Measurements from ENCODE around the gene RTP2.

RTP2 gene

DNA sequence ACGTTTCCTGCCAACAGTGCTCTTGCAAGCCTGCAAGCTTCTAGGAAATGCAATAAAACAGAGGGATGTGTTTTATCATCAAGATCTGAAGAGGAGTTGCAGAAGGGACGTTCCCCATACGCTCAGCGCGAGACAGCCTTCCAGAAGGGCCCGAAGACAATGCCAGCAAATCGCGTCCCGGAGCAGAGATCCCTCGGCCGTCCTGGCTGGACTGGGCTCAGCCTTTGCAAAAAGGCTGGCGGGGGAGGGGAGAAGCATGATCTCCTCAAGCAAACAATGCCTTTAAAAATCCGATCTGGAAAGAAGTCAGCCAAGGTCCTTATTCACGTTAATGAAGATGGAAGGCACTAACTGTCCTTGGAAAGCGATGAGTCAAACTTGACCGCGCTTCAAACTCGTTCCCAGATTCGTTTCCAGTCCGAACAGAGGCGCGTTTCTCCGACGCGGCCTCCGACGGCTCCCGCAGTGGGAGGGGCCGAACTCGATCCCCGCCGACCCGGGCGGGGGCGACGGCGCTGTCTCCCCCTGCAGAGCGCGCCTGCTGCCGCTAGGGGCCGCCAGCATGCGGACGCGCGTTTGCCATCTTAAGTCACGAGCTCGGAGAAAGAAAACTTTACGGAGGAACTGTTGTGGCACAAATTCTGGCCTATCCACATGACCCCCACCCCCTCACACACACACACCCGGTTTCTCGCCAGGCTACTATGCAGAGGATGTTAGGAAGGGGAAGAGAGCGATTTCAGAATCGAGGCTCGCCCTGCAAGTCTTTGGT is 37.4 kb upstream of the RTP2 start:
- TF ChIP-seq, protein P1, sequence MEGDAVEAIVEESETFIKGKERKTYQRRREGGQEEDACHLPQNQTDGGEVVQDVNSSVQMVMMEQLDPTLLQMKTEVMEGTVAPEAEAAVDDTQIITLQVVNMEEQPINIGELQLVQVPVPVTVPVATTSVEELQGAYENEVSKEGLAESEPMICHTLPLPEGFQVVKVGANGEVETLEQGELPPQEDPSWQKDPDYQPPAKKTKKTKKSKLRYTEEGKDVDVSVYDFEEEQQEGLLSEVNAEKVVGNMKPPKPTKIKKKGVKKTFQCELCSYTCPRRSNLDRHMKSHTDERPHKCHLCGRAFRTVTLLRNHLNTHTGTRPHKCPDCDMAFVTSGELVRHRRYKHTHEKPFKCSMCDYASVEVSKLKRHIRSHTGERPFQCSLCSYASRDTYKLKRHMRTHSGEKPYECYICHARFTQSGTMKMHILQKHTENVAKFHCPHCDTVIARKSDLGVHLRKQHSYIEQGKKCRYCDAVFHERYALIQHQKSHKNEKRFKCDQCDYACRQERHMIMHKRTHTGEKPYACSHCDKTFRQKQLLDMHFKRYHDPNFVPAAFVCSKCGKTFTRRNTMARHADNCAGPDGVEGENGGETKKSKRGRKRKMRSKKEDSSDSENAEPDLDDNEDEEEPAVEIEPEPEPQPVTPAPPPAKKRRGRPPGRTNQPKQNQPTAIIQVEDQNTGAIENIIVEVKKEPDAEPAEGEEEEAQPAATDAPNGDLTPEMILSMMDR (IDR thresholded peaks at IDR 0.05; ENCODE audit: insufficient read depth, low read length, missing control alignments): peak; percentile 95
- H3K4me3 ChIP-seq (ENCODE audit: low read depth, low read length): peak overlapping the region; percentile 94
- CTCF ChIA-PET: interaction anchor here (0.6 to 9.8 kb wide), 202 partner anchors 7 to 1495 kb away, joined by 3 to 322 read pairs (median 4); partner anchors contain the start of gene LPP
- peak; percentile 63 for DNase-seq (ENCODE audit: low read depth, low spot score)
- POLR2A ChIA-PET: interaction anchor here (0.8 to 1.8 kb wide), 7 partner anchors 44 to 1215 kb away, joined by 3 to 9 read pairs (median 5); no protein-coding TSS in a partner anchor

DNA sequence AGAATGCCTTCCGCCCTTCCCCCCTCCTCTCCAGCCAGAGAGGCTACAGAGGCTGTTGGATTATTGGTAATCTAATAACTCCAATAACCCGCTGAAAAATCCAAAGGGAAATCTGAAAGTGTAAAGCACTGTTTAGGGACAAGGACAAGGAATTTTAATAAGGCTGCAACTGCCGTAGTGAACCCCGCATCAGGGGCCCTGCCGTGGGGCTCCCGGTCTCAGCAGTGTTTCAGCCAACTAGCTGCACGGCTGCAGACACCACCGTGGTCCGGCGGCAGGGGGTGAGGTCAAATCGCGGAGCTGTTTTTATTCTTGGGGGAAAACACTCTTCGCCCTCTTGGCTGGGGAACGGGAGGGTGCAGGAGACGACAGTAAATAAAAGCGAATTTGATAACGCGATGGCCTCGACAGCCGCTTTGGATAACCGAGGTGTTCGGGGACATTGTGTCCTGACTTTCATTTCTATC is 36.8 kb upstream of the RTP2 start:
- POLR2A ChIA-PET: interaction anchor here (1.1 to 1.8 kb wide), 2 partner anchors 414 to 524 kb away, joined by 3 to 7 read pairs; no protein-coding TSS in a partner anchor
- DNase-seq (ENCODE audit: low read depth, low spot score): no peak
- CTCF ChIA-PET: interaction anchor here (0.8 to 9.8 kb wide), 64 partner anchors 8 to 1496 kb away, joined by 3 to 322 read pairs (median 5); partner anchors contain the start of gene LPP
- peak overlapping the region; percentile 94 for H3K4me3 ChIP-seq (ENCODE audit: low read depth, low read length)
- TF ChIP-seq, protein P1 (IDR thresholded peaks at IDR 0.05; ENCODE audit: insufficient read depth, low read length, missing control alignments): no peak

DNA sequence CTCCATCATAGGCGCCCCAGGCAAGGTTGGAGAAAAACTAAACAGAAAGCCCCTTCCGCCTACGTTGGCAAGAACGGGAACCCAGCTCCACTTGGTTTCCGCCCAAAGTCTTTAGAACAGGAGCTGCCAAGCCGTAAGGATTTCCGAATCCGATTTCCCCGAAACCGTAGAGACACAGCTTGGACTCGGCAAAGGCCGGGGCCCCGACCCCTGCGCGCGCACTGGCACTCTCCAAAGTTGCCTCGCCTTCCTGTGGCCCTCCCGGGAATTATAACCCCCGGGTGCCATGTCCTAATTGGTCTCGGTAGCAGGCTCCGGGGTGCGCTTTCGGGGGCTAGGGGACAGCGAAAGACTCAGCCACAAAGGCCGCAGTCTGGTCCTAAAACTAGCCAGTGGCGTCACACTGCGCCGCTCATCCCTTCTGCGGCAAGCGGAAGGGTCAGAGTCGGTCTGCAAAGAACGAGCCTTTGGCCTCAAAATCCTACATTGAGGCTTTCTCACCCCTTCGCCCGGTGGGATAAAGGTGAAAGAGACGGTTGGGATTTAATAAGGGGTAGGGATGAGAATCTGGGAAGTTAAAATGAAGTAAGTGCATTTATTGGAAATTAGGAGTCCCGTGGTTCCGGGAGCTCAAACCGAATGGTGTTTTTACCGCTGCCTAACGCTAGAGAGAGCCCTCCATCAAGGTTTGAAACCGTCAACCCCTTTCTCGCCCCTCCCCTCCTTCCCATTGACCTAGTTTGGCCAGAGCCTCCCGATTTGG is 36.2 kb upstream of the RTP2 start:
- CTCF ChIA-PET: interaction anchor here (0.6 to 9.8 kb wide), 54 partner anchors 8 to 1496 kb away, joined by 3 to 322 read pairs (median 4); partner anchors contain the start of gene LPP
- peak overlapping the region; percentile 94 for H3K4me3 ChIP-seq (ENCODE audit: low read depth, low read length)
- TF ChIP-seq, protein P1 (IDR thresholded peaks at IDR 0.05; ENCODE audit: insufficient read depth, low read length, missing control alignments): peak; percentile 76
- POLR2A ChIA-PET: interaction anchor here (1.1 to 1.8 kb wide), 2 partner anchors 415 to 524 kb away, joined by 3 to 7 read pairs; no protein-coding TSS in a partner anchor
- no peak for DNase-seq (ENCODE audit: low read depth, low spot score)

DNA sequence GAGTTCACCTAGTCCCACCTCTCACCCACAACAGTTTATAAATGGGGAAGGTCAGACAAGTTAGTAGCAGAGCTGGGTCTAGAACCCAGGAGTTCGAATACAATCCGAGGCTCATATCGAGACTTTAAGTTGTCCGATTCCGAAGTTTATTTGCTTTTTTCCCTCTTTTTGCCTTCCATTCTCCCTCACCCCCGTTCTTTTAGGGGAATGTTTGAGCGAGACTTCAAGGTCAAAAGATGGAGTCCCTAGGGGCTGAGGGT is 35.6 kb upstream of the RTP2 start:
- TF ChIP-seq, protein P1 (IDR thresholded peaks at IDR 0.05; ENCODE audit: insufficient read depth, low read length, missing control alignments): no peak
- ChIA-PET POLR2A (no interaction called here), CTCF (interaction anchor here (0.8 to 9.8 kb wide), 23 partner anchors 9 to 1497 kb away, joined by 3 to 322 read pairs (median 6); partner anchors contain the start of gene LPP)
- no peak for DNase-seq (ENCODE audit: low read depth, low spot score)
- peak overlapping the region; percentile 94 for H3K4me3 ChIP-seq (ENCODE audit: low read depth, low read length)

DNA sequence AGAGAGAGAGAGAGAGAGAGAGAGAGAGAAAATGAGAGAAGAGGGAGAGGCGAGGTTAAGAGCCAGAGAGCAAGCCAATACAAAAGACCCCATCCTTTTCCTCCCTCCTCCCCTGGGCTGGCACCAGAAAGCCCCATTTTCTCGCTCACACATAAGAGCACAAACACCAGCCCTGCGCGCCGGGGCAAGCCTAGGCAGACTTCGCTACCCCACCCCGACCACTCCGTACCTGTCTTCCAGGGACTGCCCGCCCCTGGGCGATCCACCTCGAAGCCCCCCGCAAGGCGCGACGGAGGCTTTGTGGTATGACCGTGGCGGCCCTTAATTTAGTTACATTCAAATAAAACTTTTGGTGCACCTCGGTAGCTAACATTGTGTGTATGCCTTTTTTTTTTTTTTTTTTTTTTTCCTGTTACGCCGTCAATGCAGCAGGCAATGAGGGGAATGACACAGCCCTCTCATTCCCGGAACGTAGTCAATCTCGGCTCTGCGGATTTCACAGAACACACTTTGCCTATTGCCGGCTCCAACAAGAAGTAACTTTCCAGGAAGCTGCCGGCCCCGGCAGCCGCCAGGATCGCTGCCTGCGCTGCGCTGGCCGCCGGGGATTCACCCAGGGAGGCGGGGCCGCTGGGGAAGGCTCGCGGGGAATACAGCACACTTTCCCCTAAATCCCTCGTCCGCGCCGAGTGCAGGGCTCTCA is 35.2 kb upstream of the RTP2 start:
- no peak for DNase-seq (ENCODE audit: low read depth, low spot score)
- CTCF ChIA-PET: interaction anchor here (1.1 to 9.8 kb wide), 20 partner anchors 9 to 1497 kb away, joined by 3 to 322 read pairs (median 7); partner anchors contain the start of gene LPP
- H3K4me3 ChIP-seq (ENCODE audit: low read depth, low read length): peak overlapping the region; percentile 94
- TF ChIP-seq, protein P1 (IDR thresholded peaks at IDR 0.05; ENCODE audit: insufficient read depth, low read length, missing control alignments): no peak
- POLR2A ChIA-PET: interaction anchor here (0.6 to 1.1 kb wide), 3 partner anchors 594 to 895 kb away, joined by 3 to 6 read pairs (median 3); no protein-coding TSS in a partner anchor
